Measurements from ENCODE around the gene ARRDC3.

The ARRDC3 gene

DNA sequence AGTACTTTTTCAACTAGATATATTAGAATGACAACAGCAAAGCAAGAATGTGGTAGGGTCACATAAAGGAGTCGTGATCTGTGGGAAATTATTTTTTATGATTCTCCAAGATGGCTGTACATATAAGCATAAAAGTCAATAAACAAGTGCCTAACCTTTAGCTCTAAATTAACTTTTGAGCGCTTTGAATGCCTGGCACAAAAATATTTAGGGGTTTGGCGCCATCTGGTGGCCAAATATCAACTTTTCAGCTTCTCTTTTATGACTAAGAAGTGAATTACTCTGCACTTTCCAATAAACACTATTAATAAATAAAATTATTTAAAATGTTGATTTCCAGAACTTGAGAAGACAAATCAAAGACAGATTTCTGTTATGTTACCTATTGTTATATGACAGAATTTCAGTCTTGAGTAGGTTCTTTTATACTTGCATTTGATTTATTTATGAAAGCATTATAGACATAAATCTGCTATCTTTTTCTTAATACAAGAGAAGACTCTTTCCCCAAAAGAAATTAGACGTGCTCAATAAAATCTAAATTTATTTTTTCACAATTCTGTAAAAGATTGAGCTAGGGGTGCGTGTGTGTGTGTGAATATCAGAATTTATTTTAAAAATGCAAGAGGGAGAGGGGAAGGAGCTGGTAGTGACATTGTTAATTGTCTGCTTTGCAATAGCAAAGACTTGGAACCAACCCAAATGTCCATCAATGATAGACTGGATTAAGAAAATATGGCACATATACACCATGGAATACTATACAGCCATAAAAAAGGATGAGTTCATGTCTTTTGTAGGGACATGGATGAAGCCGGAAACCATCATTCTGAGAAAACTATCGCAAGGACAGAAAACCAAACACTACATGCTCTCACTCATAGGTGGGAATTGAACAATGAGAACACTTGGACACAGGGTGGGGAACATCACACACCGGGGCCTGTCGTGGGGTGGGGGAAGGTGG, 36.7 kb upstream of the ARRDC3 start:
- DNase-seq (ENCODE audit: low spot score): peak; percentile 21
- in situ Hi-C loops (cut with MboI; ENCODE audit: low sequenced_read_pairs, unreplicated experiment): no loop called here
- TF ChIP-seq, protein P1, sequence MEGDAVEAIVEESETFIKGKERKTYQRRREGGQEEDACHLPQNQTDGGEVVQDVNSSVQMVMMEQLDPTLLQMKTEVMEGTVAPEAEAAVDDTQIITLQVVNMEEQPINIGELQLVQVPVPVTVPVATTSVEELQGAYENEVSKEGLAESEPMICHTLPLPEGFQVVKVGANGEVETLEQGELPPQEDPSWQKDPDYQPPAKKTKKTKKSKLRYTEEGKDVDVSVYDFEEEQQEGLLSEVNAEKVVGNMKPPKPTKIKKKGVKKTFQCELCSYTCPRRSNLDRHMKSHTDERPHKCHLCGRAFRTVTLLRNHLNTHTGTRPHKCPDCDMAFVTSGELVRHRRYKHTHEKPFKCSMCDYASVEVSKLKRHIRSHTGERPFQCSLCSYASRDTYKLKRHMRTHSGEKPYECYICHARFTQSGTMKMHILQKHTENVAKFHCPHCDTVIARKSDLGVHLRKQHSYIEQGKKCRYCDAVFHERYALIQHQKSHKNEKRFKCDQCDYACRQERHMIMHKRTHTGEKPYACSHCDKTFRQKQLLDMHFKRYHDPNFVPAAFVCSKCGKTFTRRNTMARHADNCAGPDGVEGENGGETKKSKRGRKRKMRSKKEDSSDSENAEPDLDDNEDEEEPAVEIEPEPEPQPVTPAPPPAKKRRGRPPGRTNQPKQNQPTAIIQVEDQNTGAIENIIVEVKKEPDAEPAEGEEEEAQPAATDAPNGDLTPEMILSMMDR (IDR thresholded peaks at IDR 0.05; ENCODE audit: borderline replicate concordance, control extremely low read depth, extremely low read depth, insufficient read depth, missing control alignments): peak; percentile 34

DNA sequence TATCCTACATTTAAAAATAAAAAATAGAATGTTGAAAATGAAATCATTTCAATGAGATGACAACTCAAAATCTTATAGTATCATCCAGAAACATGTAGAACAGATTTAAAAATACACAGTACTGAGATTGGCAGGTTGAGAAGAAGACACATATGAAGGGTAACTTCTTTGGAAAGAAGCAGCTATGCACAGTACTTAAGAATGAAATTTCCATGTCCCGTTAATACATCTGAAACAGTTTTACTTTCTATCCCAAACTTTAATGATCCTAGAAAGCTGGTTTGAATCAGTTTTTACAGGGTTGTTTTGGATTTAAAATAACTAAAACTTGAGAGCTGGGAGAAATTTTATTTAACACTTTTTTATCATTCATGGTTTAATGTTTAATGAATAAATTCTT, 36.0 kb upstream of the ARRDC3 start:
- in situ Hi-C loops (cut with MboI; ENCODE audit: low sequenced_read_pairs, unreplicated experiment): no loop called here
- TF ChIP-seq, protein P1 (IDR thresholded peaks at IDR 0.05; ENCODE audit: borderline replicate concordance, control extremely low read depth, extremely low read depth, insufficient read depth, missing control alignments): no peak

DNA sequence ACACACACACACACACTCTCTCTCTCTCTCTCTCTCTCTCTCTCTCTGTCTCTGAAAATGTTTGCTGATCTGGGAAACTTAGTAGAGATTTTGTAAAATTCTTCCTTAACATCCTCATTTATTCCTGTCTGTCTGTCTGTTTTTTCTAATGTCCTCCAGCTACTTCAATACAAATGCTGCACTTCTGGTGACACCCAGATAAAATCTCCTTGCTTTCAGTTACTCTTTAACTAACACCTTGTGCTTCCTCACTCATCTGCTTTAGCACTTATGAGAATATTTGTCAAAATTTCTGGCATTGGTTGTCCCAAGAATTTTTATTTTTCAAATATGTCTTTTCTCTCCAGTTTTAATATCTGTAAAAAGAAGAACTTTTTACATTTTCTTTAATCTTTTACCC, 35.0 kb upstream of the ARRDC3 start:
- in situ Hi-C loops (cut with MboI; ENCODE audit: low sequenced_read_pairs, unreplicated experiment): no loop called here
- no peak for DNase-seq (ENCODE audit: low spot score)
- TF ChIP-seq, protein P1 (IDR thresholded peaks at IDR 0.05; ENCODE audit: borderline replicate concordance, control extremely low read depth, extremely low read depth, insufficient read depth, missing control alignments): no peak

More for the DNA sequence above, 36.0 kb upstream of the ARRDC3 start:
- DNase-seq (ENCODE audit: low spot score): no peak

DNA sequence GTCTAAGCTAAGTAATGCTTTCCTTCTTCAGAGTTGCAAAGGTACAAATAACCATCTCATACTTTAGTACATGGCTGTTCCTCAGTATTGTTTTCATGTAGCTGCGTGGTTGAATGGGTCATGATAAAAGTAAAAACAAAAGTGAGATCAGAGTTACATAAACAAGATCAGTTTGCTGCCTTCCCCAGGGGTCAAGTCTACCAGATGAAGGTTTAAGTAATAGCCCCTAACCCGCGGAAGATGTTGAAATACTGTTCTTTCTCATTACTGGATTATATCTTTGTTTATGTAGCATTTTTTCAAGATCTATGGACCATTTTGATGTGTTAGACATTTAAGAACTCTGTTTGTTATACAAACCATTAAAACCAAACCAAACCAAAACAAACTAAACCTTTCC, 34.1 kb upstream of the ARRDC3 start:
- TF ChIP-seq, protein P1 (IDR thresholded peaks at IDR 0.05; ENCODE audit: borderline replicate concordance, control extremely low read depth, extremely low read depth, insufficient read depth, missing control alignments): no peak
- in situ Hi-C loops (cut with MboI; ENCODE audit: low sequenced_read_pairs, unreplicated experiment): no loop called here

DNA sequence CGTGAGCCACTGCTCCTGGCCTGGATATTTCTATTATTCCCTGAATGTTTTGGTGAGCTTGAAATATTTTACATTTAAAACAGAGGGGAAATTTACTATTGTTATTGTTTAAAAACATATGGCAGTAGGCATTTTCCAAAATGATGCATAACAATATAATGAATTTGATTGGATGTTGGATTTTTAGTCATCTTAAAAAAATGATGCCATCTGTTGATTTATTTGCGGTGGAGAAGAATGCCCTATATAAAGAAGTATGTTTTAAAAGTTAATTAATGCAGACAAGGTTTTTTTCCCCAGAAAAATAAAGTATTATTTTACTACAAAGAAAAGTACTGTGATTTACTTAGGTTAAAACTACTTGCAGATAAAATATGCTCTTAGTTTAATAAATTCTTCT, 33.4 kb upstream of the ARRDC3 start:
- in situ Hi-C loops (cut with MboI; ENCODE audit: low sequenced_read_pairs, unreplicated experiment): no loop called here

More for the DNA sequence above, 34.1 kb upstream of the ARRDC3 start:
- no peak for DNase-seq (ENCODE audit: low spot score)

DNA sequence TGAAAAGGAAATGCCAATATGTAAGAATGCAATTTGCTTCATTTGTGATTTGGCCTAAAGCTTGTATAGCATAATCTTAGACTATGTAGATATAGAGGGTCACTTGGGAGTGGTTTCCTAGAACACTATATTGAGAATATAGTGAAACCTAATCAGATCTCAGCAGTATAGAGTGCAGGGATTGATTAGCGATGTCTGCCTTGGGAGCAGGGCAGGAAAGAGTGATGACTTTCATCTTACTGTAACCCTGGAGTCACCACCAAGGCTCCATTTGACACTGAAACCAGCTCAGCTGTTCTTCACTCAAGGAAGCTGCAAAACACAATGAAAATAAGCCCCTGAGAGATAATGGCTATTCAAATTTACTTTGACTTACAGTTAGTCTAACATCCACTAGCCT, 26.2 kb upstream of the ARRDC3 start:
- DNase-seq (ENCODE audit: low spot score): no peak
- TF ChIP-seq, protein P1 (IDR thresholded peaks at IDR 0.05; ENCODE audit: borderline replicate concordance, control extremely low read depth, extremely low read depth, insufficient read depth, missing control alignments): no peak
- in situ Hi-C loops (cut with MboI; ENCODE audit: low sequenced_read_pairs, unreplicated experiment): no loop called here

More for the DNA sequence above, 33.4 kb upstream of the ARRDC3 start:
- DNase-seq (ENCODE audit: low spot score): no peak
- TF ChIP-seq, protein P1 (IDR thresholded peaks at IDR 0.05; ENCODE audit: borderline replicate concordance, control extremely low read depth, extremely low read depth, insufficient read depth, missing control alignments): no peak
